Endothelial cell of umbilical vein (primary cell): Measurements from ENCODE around the gene KCNH1. TPM values are rescaled to one million over a fixed set of nuclear protein-coding genes. Genes with fewer than 3 reads are reported as not detected.

Experiments used
- BruUV-seq: library from RNA; stranded (reverse); fragments of 400-500 nt; replicated peaks from 2 replicates; lab custom pipeline; 2021; lab: Mats Ljungman, UMichigan
- CTCF ChIA-PET: fragments of 300-600, 350-600 bp; sonication (Branson Sonifier 250); formaldehyde crosslinking; loops from one replicate; lab custom pipeline; 2021; ENCODE audit warnings: antibody characterized with exemption, inconsistent platforms; lab: Charles Lee
- POLR2A ChIA-PET: fragments of 300-600, 350-600 bp; sonication (Branson Sonifier 250); formaldehyde crosslinking; loops from one replicate; lab custom pipeline; 2021; ENCODE audit warnings: antibody characterized with exemption, inconsistent platforms; lab: Charles Lee
- DNase-seq: peaks from one replicate; pipeline ENCODE4 v3.0.0-alpha.2; 2011; ENCODE audit warnings: low read depth, low spot score
- FAIRE-seq: peaks from 2 replicates; lab custom pipeline; 2011; peaks lifted over from hg19 to GRCh38; lab: Jason Lieb, UNC
- H2AFZ ChIP-seq: 2 replicates; pipeline ENCODE4 v1.6.0; 2012; ENCODE audit warnings: low read depth, low read length, control low read depth, inconsistent platforms
- H3K27ac ChIP-seq: 2 replicates; pipeline ENCODE4 v1.5.1; 2011; ENCODE audit warnings: low read depth, mild to moderate bottlenecking, control low read depth, low read length, moderate library complexity; ENCODE audit not compliant: insufficient read depth
- H3K27me3 ChIP-seq, 2 experiments: 2 replicates each; pipeline versions ENCODE4 v1.6.0 to v1.6.1; 2011; ENCODE audit warnings: low read length in 2 of 2, mixed read lengths in 1 of 2; ENCODE audit not compliant: control insufficient read depth in 2 of 2, insufficient read depth in 2 of 2
- H3K36me3 ChIP-seq, 2 experiments: 2 replicates in 1 of 2; 3 replicates in 1 of 2; pipeline ENCODE4 v1.5.1; 2011; ENCODE audit warnings: low read length in 2 of 2, mild to moderate bottlenecking in 1 of 2, moderate library complexity in 1 of 2; ENCODE audit not compliant: control insufficient read depth in 2 of 2, insufficient read depth in 2 of 2; ENCODE audit errors: extremely low read depth in 1 of 2
- H3K4me1 ChIP-seq: 3 replicates; pipeline ENCODE4 v1.5.1; 2011; ENCODE audit warnings: mild to moderate bottlenecking, low read length; ENCODE audit not compliant: control insufficient read depth, insufficient read depth; ENCODE audit errors: extremely low read depth
- H3K4me2 ChIP-seq: 2 replicates; pipeline ENCODE4 v1.6.1; 2011; ENCODE audit warnings: low read length, control low read depth, mixed read lengths; ENCODE audit not compliant: insufficient read depth
- H3K4me3 ChIP-seq, 3 experiments: fragments of 200-600 bp in 1 of 3; sonication (generic), shearing (Covaris generic) in 1 of 3; replicated peaks in 1 of 3; 2 replicates each; pipeline ENCODE4 v1.5.1; 2011 to 2016; ENCODE audit warnings: control low read depth in 3 of 3, low read length in 3 of 3, mild to moderate bottlenecking in 2 of 3, inconsistent platforms in 1 of 3, low read depth in 1 of 3, moderate library complexity in 1 of 3; ENCODE audit not compliant: insufficient read depth in 1 of 3
- H3K79me2 ChIP-seq: 2 replicates; pipeline ENCODE4 v1.6.0; 2012; ENCODE audit warnings: low read length, inconsistent platforms; ENCODE audit not compliant: control insufficient read depth, insufficient read depth
- H3K9ac ChIP-seq: replicated peaks from 2 replicates; pipeline ENCODE3; 2011; ENCODE audit warnings: low read length, control low read depth; ENCODE audit not compliant: insufficient read depth; ENCODE audit errors: extremely low read depth
- H3K9me1 ChIP-seq: replicated peaks from 3 replicates; pipeline ENCODE4 v1.6.0; 2011; ENCODE audit warnings: mild to moderate bottlenecking, low read length; ENCODE audit not compliant: control insufficient read depth, insufficient read depth; ENCODE audit errors: extremely low read depth
- H3K9me3 ChIP-seq: replicated peaks from 2 replicates; pipeline ENCODE4 v1.5.1; 2012; ENCODE audit warnings: low read length, inconsistent platforms; ENCODE audit not compliant: control insufficient read depth, insufficient read depth
- H4K20me1 ChIP-seq: replicated peaks from 2 replicates; pipeline ENCODE3; 2011; ENCODE audit warnings: mild to moderate bottlenecking, low read length; ENCODE audit not compliant: control insufficient read depth, insufficient read depth; ENCODE audit errors: extremely low read depth
- CTCF ChIP-seq, 2 donors: IDR thresholded peaks; 1 replicate in 1 of 2; 2 replicates in 1 of 2; pipeline ENCODE4 v1.5.1; 2011; ENCODE audit warnings: low read length in 2 of 2, mild to moderate bottlenecking in 2 of 2, moderate library complexity in 2 of 2, control low read depth in 1 of 2, inconsistent platforms in 1 of 2, low read depth in 1 of 2; ENCODE audit not compliant: insufficient read depth in 1 of 2; ENCODE audit errors: extremely low read depth in 1 of 2
- EZH2 ChIP-seq: IDR thresholded peaks from 2 replicates; pipeline ENCODE4 v1.6.1; 2012; ENCODE audit warnings: borderline replicate concordance, low read depth, mild to moderate bottlenecking, moderate library complexity, low read length, inconsistent platforms; ENCODE audit not compliant: severe bottlenecking
- FOS ChIP-seq: IDR thresholded peaks from 2 replicates; pipeline ENCODE4 v1.6.1; 2011; ENCODE audit warnings: mild to moderate bottlenecking, low read length, moderate library complexity, borderline replicate concordance; ENCODE audit not compliant: insufficient read depth
- GATA2 ChIP-seq: IDR thresholded peaks from 2 replicates; pipeline ENCODE4 v1.7.0; 2011; ENCODE audit warnings: low read depth, mild to moderate bottlenecking, moderate library complexity, mixed read lengths, low read length; ENCODE audit not compliant: insufficient read length, insufficient read depth
- JUN ChIP-seq: IDR thresholded peaks from 2 replicates; pipeline ENCODE4 v1.6.1; 2011; ENCODE audit warnings: borderline replicate concordance, low read depth; ENCODE audit not compliant: insufficient read length, insufficient read depth
- MAX ChIP-seq: IDR thresholded peaks from 2 replicates; pipeline ENCODE4 v1.6.1; 2011; ENCODE audit not compliant: insufficient read depth, insufficient read length
- MYC ChIP-seq: IDR thresholded peaks from one replicate; pipeline ENCODE4 v1.6.1; 2011; ENCODE audit warnings: mild to moderate bottlenecking, low read depth, low read length
- POLR2A ChIP-seq: IDR thresholded peaks from 2 replicates; pipeline ENCODE4 v1.6.1; 2012; ENCODE audit warnings: low read depth, mild to moderate bottlenecking, control low read depth, low read length
- POLR2AphosphoS5 ChIP-seq: IDR thresholded peaks from 2 replicates; pipeline ENCODE4 v1.6.1; 2012; ENCODE audit warnings: low read depth, mild to moderate bottlenecking, control low read depth, low read length, moderate library complexity; ENCODE audit not compliant: insufficient read depth
- dilution Hi-C: fragments of 300-500 bp; cut with MboI; formaldehyde crosslinking; loops from one replicate; pipeline ENCODE4 v1.15.0; 2019; ENCODE audit warnings: low sequenced_read_pairs; ENCODE audit not compliant: extremely low pct_ligation_motif_present
- intact Hi-C: fragments of 100-400 bp; cut with micrococcal nuclease; formaldehyde crosslinking; loops from one replicate; pipeline ENCODE4 v1.10.0; 2022
- polyA plus RNA-seq, 4 experiments: library from polyadenylated mRNA; depleted of rRNA in 3 of 4; stranded (reverse) in 3 of 4; unstranded in 1 of 4; fragments of >200 nt; gene quantifications; 2 replicates each; pipeline versions ENCODE4 v1.2.1 to v1.2.3, GENCODE V29; 2011 to 2012; ENCODE audit warnings: missing spikeins in 1 of 4
- total RNA-seq: library from RNA; stranded (reverse); gene quantifications from 2 replicates; pipeline ENCODE4 v1.2.3, GENCODE V29; 2021

KCNH1 gene
- total and polyA plus RNA-seq, 2 donors (not counting 3 experiments of a cell fraction or from before 2014, with no cell fraction given) = not detected

GRCh38 chr1:210731193-210731592, 402.8 kb downstream of the KCNH1 start:
- no peaks in the 10 kb centered on the region for H3K36me3 ChIP-seq
- no peaks in the 10 kb centered on the region for H3K4me1 ChIP-seq
- no peaks in the 10 kb centered on the region for H3K79me2 ChIP-seq
- no peak overlapping the region for H3K4me3 ChIP-seq
- no peak overlapping the region for H3K4me2 ChIP-seq
- H2AFZ ChIP-seq = no peak overlapping the region
- no peak for DNase-seq
- H3K9me3 ChIP-seq = no peaks in the 10 kb centered on the region
- intact Hi-C loops (no loop called here), dilution Hi-C loops (no loop called here)
- H3K9me1 ChIP-seq = no peaks in the 10 kb centered on the region
- H3K27ac ChIP-seq = no peak overlapping the region
- FAIRE-seq = no peak
- no peak for TF ChIP-seq FOS
- no peak for TF ChIP-seq POLR2AphosphoS5
- no peak for TF ChIP-seq MYC
- TF ChIP-seq EZH2 = no peak
- no peak for TF ChIP-seq CTCF (IDR thresholded peaks at IDR 0.05; ENCODE audit: extremely low read depth in 1 of 2, insufficient read depth in 1 of 2, low read depth in 1 of 2, low read length in 2 of 2)
- no peak for TF ChIP-seq GATA2
- no peak for TF ChIP-seq POLR2A
- TF ChIP-seq MAX = no peak
- TF ChIP-seq JUN = no peak
- BruUV-seq = no TSS peak
- no peaks in the 10 kb centered on the region for H3K27me3 ChIP-seq
- no peaks in the 10 kb centered on the region for H4K20me1 ChIP-seq
- H3K9ac ChIP-seq = no peak overlapping the region
- ChIA-PET POLR2A (no interaction called here), CTCF (no interaction called here)
